ENCODE measurements around the gene SOX15. TPM values are rescaled to one million over a fixed set of nuclear protein-coding genes. Genes with fewer than 3 reads are reported as not detected.

SOX15 gene
- total RNA-seq, 2 experiments from 2014 or later, result 0.84 to 1.6 TPM

DNA sequence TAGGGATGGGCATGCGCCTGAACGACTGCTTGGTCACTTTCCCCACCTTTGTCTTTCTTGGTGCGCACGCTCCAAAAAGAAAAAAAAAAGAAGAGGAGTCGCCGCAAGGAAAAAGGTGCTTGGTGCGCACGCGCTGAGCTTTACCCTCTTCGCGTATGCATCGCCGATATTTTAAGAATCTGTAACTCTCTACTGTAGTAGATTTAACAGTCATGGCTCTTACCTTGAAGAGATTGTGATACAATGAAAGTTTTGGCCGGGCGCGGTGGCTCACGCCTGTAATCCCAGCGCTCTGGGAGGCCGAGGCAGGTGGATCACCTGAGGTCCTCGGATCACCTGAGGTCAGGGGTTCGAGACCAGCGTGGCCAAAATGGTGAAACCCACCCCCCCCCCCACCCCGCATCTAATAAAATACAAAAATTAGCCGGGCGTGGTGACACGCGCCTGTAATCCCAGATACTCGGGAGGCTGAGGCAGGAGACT, 25.4 kb upstream of the SOX15 start:
- H3K36me3 ChIP-seq (ENCODE audit: insufficient read depth, low read length), result peaks cover 20% of the 10 kb centered on the region; the same call in 1 of the 2 replicates
- H3K4me3 ChIP-seq (ENCODE audit: low read depth, low read length, poor library complexity, severe bottlenecking), result peak overlapping the region; percentile 68
- H2AFZ ChIP-seq (ENCODE audit: low read length), result peak overlapping the region; percentile 88
- H4K20me1 ChIP-seq (ENCODE audit: insufficient read depth, low read length), result peaks cover 17% of the 10 kb centered on the region; the same call in 1 of the 2 replicates
- POLR2A ChIA-PET, result interaction anchor here (0.6 to 1.6 kb wide), 4 partner anchors 12 to 72 kb away, joined by 4 to 6 read pairs (median 4); partner anchors contain the start of genes MPDU1 and TP53
- peaks cover 26% of the 10 kb centered on the region for H3K79me2 ChIP-seq (ENCODE audit: insufficient read depth, low read depth, low read length)
- no peaks in the 10 kb centered on the region for H3K9me2 ChIP-seq (ENCODE audit: insufficient read depth, low read length)
- CTCF ChIA-PET (ENCODE audit: unreplicated experiment), result interaction anchor here (1.4 kb wide), 1 partner anchor 73 kb away, joined by 4 read pairs; the partner anchor contains the start of gene WRAP53
- no peak for TF ChIP-seq EZH2phosphoT487 (IDR thresholded peaks at IDR 0.05; ENCODE audit: borderline replicate concordance, low read depth, low read length)
- TF ChIP-seq, protein P1, sequence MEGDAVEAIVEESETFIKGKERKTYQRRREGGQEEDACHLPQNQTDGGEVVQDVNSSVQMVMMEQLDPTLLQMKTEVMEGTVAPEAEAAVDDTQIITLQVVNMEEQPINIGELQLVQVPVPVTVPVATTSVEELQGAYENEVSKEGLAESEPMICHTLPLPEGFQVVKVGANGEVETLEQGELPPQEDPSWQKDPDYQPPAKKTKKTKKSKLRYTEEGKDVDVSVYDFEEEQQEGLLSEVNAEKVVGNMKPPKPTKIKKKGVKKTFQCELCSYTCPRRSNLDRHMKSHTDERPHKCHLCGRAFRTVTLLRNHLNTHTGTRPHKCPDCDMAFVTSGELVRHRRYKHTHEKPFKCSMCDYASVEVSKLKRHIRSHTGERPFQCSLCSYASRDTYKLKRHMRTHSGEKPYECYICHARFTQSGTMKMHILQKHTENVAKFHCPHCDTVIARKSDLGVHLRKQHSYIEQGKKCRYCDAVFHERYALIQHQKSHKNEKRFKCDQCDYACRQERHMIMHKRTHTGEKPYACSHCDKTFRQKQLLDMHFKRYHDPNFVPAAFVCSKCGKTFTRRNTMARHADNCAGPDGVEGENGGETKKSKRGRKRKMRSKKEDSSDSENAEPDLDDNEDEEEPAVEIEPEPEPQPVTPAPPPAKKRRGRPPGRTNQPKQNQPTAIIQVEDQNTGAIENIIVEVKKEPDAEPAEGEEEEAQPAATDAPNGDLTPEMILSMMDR (conservative IDR thresholded peaks at IDR 0.05; ENCODE audit: low read length), result no peak
- no peaks in the 10 kb centered on the region for H3K9me3 ChIP-seq (ENCODE audit: low read length)
- peak overlapping the region; percentile 65 for H3K4me2 ChIP-seq (ENCODE audit: low read length)
- peaks cover 20% of the 10 kb centered on the region for H3K4me1 ChIP-seq (ENCODE audit: insufficient read depth, low read length, poor library complexity, severe bottlenecking)
- BruUV-seq (replicated peaks), result no TSS peak
- peak overlapping the region; percentile 53 for H3K27ac ChIP-seq (ENCODE audit: low read depth, low read length, poor library complexity, severe bottlenecking)
- intact Hi-C loops (cut with micrococcal nuclease; ENCODE audit: unreplicated experiment), result no loop called here
- DNase-seq (ENCODE audit: low spot score), result no peak

DNA sequence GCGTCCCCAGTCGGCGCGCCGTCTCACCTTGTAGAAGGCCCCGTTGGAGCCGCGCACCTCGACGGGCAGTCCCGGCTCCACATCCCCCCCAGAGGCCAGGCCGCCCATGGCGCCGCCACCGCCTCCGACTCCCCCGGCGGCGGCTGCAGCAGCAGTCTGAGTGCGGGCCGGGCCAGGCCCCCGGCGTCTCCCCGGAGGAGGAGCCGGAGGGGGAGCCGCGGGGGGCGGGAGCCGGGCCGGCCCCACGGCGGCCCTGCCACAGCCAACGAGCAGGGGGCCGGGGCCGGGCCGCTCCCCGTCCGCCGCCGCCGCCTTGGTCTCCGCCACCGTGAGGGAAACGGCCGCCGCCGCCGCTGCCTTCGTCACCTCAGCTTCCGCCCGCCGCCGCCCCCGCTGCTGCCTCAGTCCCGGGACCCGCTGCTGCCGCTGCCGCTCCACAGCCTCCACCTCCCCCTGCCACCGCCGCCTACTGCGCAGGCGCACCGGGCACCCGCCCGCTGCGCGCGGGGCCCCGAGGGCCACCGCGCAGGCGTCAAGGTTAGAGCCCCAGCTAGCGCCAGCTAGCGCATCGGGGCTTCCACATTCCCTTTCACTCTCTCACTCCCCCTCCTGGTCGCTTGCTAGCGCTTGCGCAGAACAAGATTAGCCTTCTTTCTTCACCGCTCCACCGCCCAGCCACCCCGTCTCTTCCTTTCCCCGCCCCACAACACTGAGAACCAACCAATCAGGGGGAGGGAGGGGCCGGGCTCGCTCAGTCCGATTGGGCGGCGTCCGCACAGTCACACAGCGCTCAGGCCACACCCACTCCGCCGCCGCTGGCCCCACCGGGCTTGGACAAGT, 24.8 kb upstream of the SOX15 start, which contains the start of gene FXR2:
Gene FXR2 (minus strand): TSS at position 473 of the 840 bp plus-strand sequence. CDS start 365 bp downstream, at position 108.
- TF ChIP-seq EZH2phosphoT487 (IDR thresholded peaks at IDR 0.05; ENCODE audit: borderline replicate concordance, low read depth, low read length), result no peak
- TF ChIP-seq, protein P1 (conservative IDR thresholded peaks at IDR 0.05; ENCODE audit: low read length), result peak; percentile 69
- H3K4me2 ChIP-seq (ENCODE audit: low read length), result peak within 1 kb of the TSS; percentile 99
- DNase-seq (ENCODE audit: low spot score), result peak; percentile 99
- peak within 1 kb of the TSS; percentile 87 for H3K4me3 ChIP-seq (ENCODE audit: low read depth, low read length, poor library complexity, severe bottlenecking)
- CTCF ChIA-PET (ENCODE audit: unreplicated experiment), result interaction anchor here (1.4 kb wide), 1 partner anchor 74 kb away, joined by 4 read pairs; the partner anchor contains the start of gene WRAP53
- peaks cover 26% of the 10 kb centered on the region for H3K79me2 ChIP-seq (ENCODE audit: insufficient read depth, low read depth, low read length)
- peak within 1 kb of the TSS; percentile 59 for H3K27ac ChIP-seq (ENCODE audit: low read depth, low read length, poor library complexity, severe bottlenecking)
- H3K9me3 ChIP-seq (ENCODE audit: low read length), result no peaks in the 10 kb centered on the region
- POLR2A ChIA-PET, result interaction anchor here (0.6 to 1.6 kb wide), 8 partner anchors 12 to 716 kb away, joined by 3 to 6 read pairs (median 4); partner anchors contain the start of genes CD68, MPDU1 and TP53
- peaks cover 20% of the 10 kb centered on the region for H3K4me1 ChIP-seq (ENCODE audit: insufficient read depth, low read length, poor library complexity, severe bottlenecking)
- H4K20me1 ChIP-seq (ENCODE audit: insufficient read depth, low read length), result peaks cover 17% of the 10 kb centered on the region; the same call in 1 of the 2 replicates
- peak within 1 kb of the TSS; percentile 88 for H2AFZ ChIP-seq (ENCODE audit: low read length)
- intact Hi-C loops (cut with micrococcal nuclease; ENCODE audit: unreplicated experiment), result loop anchor here (1.0 kb wide), 2 partner anchors 41 to 72 kb away; no protein-coding TSS in a partner anchor
- H3K36me3 ChIP-seq (ENCODE audit: insufficient read depth, low read length), result peaks cover 24% of the 10 kb centered on the region; the same call in 1 of the 2 replicates
- no TSS peak for BruUV-seq (replicated peaks)
- no peaks in the 10 kb centered on the region for H3K9me2 ChIP-seq (ENCODE audit: insufficient read depth, low read length)
